Erythroblast (primary cell): Measurements from ENCODE around the gene PRM3.
A peak's percentile ranks its signal among the peaks of the same experiment; 100 is the strongest.

ENCODE experiments used
- DNase-seq, 2 experiments: peaks; one replicate each; lab custom pipeline; 2025; lab: John Stamatoyannopoulos, UW
- GATA1 ChIP-seq: IDR thresholded peaks from 2 replicates; pipeline ENCODE4 v1.6.1; 2011; ENCODE audit warnings: low read depth, mild to moderate bottlenecking, control low read depth, low read length, moderate library complexity
- POLR2A ChIP-seq: IDR thresholded peaks from 2 replicates; pipeline ENCODE4 v1.6.1; 2011; ENCODE audit warnings: mild to moderate bottlenecking, low read length

Gene PRM3

GRCh38 chr16:11253995-11254912 is 19.2 kb downstream of the PRM3 start:
- TF ChIP-seq GATA1: no peak
- peak; percentile 20 for TF ChIP-seq POLR2A
- peak in 1 of 2 experiments; percentile 30 for DNase-seq

- TF ChIP-seq POLR2A (peak; percentile 55), GATA1 (no peak)
- peak in 1 of 2 experiments; percentile 29 for DNase-seq
These were observed 20.1 kb downstream of the PRM3 start for GRCh38 chr16:11253009-11253994.

- no peak for TF ChIP-seq GATA1
- peak; percentile 39 for TF ChIP-seq POLR2A
- DNase-seq: no peak
These were observed 20.9 kb downstream of the PRM3 start for GRCh38 chr16:11252482-11252931.

- DNase-seq: peak in 1 of 2 experiments; percentile 28
- peak; percentile 60 for TF ChIP-seq POLR2A
- no peak for TF ChIP-seq GATA1
These were observed 21.6 kb downstream of the PRM3 start for GRCh38 chr16:11251525-11252481.

- no peak for DNase-seq
- TF ChIP-seq POLR2A: no peak
- no peak for TF ChIP-seq GATA1
These were observed 22.5 kb downstream of the PRM3 start for GRCh38 chr16:11250786-11251524.

GRCh38 chr16:11250091-11250785 is 23.2 kb downstream of the PRM3 start:
- peak; percentile 53 for TF ChIP-seq POLR2A
- TF ChIP-seq GATA1: no peak
- DNase-seq: peak in 1 of 2 experiments; percentile 16

GRCh38 chr16:11249233-11250061 is 24.0 kb downstream of the PRM3 start:
- TF ChIP-seq GATA1: no peak
- no peak for TF ChIP-seq POLR2A
- no peak for DNase-seq

- DNase-seq: no peak
- TF ChIP-seq GATA1 (no peak), POLR2A (no peak)
These were observed 25.3 kb downstream of the PRM3 start for GRCh38 chr16:11248133-11248532.

- TF ChIP-seq POLR2A: no peak
- no peak for TF ChIP-seq GATA1
- no peak for DNase-seq
These were observed 27.4 kb downstream of the PRM3 start for GRCh38 chr16:11245988-11246387.

GRCh38 chr16:11245222-11245737 is 28.1 kb downstream of the PRM3 start:
- TF ChIP-seq POLR2A (no peak), GATA1 (no peak)
- no peak for DNase-seq
